K562 (cell line): ENCODE results near the gene ATP6V0E1. TPM values are rescaled to one million over a fixed set of nuclear protein-coding genes. Genes with fewer than 3 reads are reported as not detected.
A peak's percentile ranks its signal among the peaks of the same experiment; 100 is the strongest.

Experiments used
- BRD4 ChIP-seq: fragments of 200-600 bp; sonication (generic); IDR thresholded peaks from 2 replicates; pipeline ENCODE4 v1.6.1; 2017; ENCODE audit warnings: inconsistent platforms
- CHCHD3 ChIP-seq: fragments of 250-450 bp; sonication (Bioruptor Pico); IDR thresholded peaks from 2 replicates; pipeline ENCODE4 v2.1.2; 2022; ENCODE audit warnings: mild to moderate bottlenecking
- CTCF ChIP-seq, 3 experiments: IDR thresholded peaks in 2 of 3; conservative IDR thresholded peaks in 1 of 3; 2 replicates each; pipeline ENCODE4 v1.5.1; 2011 to 2012; ENCODE audit warnings: low read length in 3 of 3, mild to moderate bottlenecking in 3 of 3, control low read depth in 2 of 3, improper control_type of control experiment in 1 of 3, inconsistent platforms in 1 of 3, low read depth in 1 of 3, mixed read lengths in 1 of 3, moderate library complexity in 1 of 3; ENCODE audit not compliant: insufficient read depth in 2 of 3
- CTCFL ChIP-seq: IDR thresholded peaks from 2 replicates; pipeline ENCODE4 v1.6.1; 2011; ENCODE audit warnings: borderline replicate concordance, low read depth, mild to moderate bottlenecking, moderate library complexity, low read length; ENCODE audit not compliant: insufficient read depth, poor library complexity, severe bottlenecking
- CUX1 ChIP-seq: fragments of 200-800 bp; sonication (Bioruptor generic); IDR thresholded peaks from 2 replicates; pipeline ENCODE4 v1.6.1; 2016; ENCODE audit warnings: missing genetic modification characterization, missing compliant biosample characterization
- KDM2B ChIP-seq: fragments of 250-450 bp; sonication (Bioruptor Pico); IDR thresholded peaks from 2 replicates; pipeline ENCODE4 v1.8.0; 2021; ENCODE audit warnings: mild to moderate bottlenecking, moderate library complexity
- NFIX ChIP-seq: fragments of 250-450 bp; sonication (Bioruptor Pico); IDR thresholded peaks from 2 replicates; pipeline ENCODE4 v1.4.0; 2020; ENCODE audit warnings: low read depth, mild to moderate bottlenecking, moderate library complexity
- NR4A1 ChIP-seq, 2 experiments: fragments of 250-450 bp in 1 of 2; fragments of 450-650 bp in 1 of 2; sonication (Bioruptor Pico) in 1 of 2; IDR thresholded peaks; 2 replicates each; pipeline versions ENCODE4 v1.4.0 to v1.6.1; 2016 to 2020; ENCODE audit warnings: mild to moderate bottlenecking in 2 of 2, missing compliant biosample characterization in 1 of 2, missing genetic modification characterization in 1 of 2, moderate library complexity in 1 of 2
- POLR2AphosphoS2 ChIP-seq: IDR thresholded peaks from 2 replicates; pipeline ENCODE4 v1.6.1; 2012; ENCODE audit warnings: low read length, improper control_type of control experiment
- POLR2B ChIP-seq: fragments of 450-650 bp; IDR thresholded peaks from 2 replicates; pipeline ENCODE4 v1.6.1; 2018; ENCODE audit warnings: low read depth; ENCODE audit not compliant: partially characterized antibody
- PRPF4 ChIP-seq: fragments of 200-400 bp; formaldehyde crosslinking; IDR thresholded peaks from one replicate; pipeline ENCODE4 v1.6.1; 2017; ENCODE audit warnings: low read length, low read depth, mild to moderate bottlenecking; ENCODE audit not compliant: insufficient read depth, poor library complexity, severe bottlenecking
- U2AF1 ChIP-seq: fragments of 200-400 bp; formaldehyde crosslinking; optimal IDR thresholded peaks from 2 replicates; pipeline ENCODE3; 2017; ENCODE audit warnings: mild to moderate bottlenecking, low read depth, low read length, moderate library complexity
- YY1 ChIP-seq, 3 experiments: IDR thresholded peaks; 2 replicates each; pipeline ENCODE4 v1.6.1; 2011; ENCODE audit warnings: low read length in 2 of 3, mild to moderate bottlenecking in 2 of 3, moderate library complexity in 2 of 3, borderline replicate concordance in 1 of 3, control low read depth in 1 of 3, low read depth in 1 of 3; ENCODE audit not compliant: insufficient read depth in 3 of 3, insufficient replicate concordance in 2 of 3, control insufficient read depth in 1 of 3, insufficient read length in 1 of 3; ENCODE audit errors: extremely low read depth in 1 of 3
- ZFPM2 ChIP-seq: fragments of 250-450 bp; sonication (Bioruptor Pico); IDR thresholded peaks from 2 replicates; pipeline ENCODE4 v1.5.1; 2022; ENCODE audit warnings: mild to moderate bottlenecking
- ZNF165 ChIP-seq: fragments of 250-450 bp; sonication (Bioruptor Pico); IDR thresholded peaks from 2 replicates; pipeline ENCODE4 v1.4.0; 2020; ENCODE audit warnings: borderline replicate concordance
- ZNF589 ChIP-seq: fragments of 200-800 bp; sonication (Bioruptor generic); IDR thresholded peaks from 2 replicates; pipeline ENCODE4 v1.6.1; 2016; ENCODE audit warnings: low read depth, missing genetic modification characterization, missing compliant biosample characterization
- ZNF644 ChIP-seq: fragments of 200-800 bp; sonication (Bioruptor generic); IDR thresholded peaks from 2 replicates; pipeline ENCODE4 v1.6.1; 2016; ENCODE audit warnings: low read depth, missing genetic modification characterization, missing compliant biosample characterization
- polyA plus RNA-seq, 8 experiments: library from polyadenylated mRNA; depleted of rRNA in 4 of 8; stranded (reverse) in 5 of 8; unstranded in 3 of 8; fragments of >200 nt; fragmentation: Nextera tagmentation in 2 of 8; fragmentation: Illumina TruSeq in 1 of 8; extraction: Ambion mirVana in 2 of 8; extraction: Trizol in 1 of 8; gene quantifications; 2 replicates each; pipeline versions ENCODE4 v1.2.1 to v1.2.3, GENCODE V29; 2011 to 2014; ENCODE audit warnings: inconsistent platforms in 1 of 8, missing spikeins in 1 of 8
- total RNA-seq, 7 experiments: library from RNA; depleted of rRNA in 6 of 7; stranded (reverse); fragments of >200 nt in 6 of 7; fragmentation: Illumina TruSeq in 2 of 7; extraction: Trizol in 2 of 7; gene quantifications; 2 replicates each; pipeline versions ENCODE4 v1.2.1 to v1.2.3, GENCODE V29; 2011 to 2021; ENCODE audit warnings: low replicate concordance in 1 of 7

Gene ATP6V0E1
- total and polyA plus RNA-seq, 9 of the 15 experiments (the other 6 are each of a cell fraction or from before 2014, with no cell fraction given) = 63.8 to 395 (median 112) TPM

GRCh38 chr5:173055983-173056782 lies 72.6 kb downstream of the ATP6V0E1 start, which contains the start of gene CREBRF (continued):
- TF ChIP-seq CTCFL (no peak), U2AF1 (no peak), NR4A1 (CRISPR knock-in tag; IDR thresholded peaks at IDR 0.05) (no peak), NR4A1 (tag; IDR thresholded peaks at IDR 0.05) (no peak), ZNF644 (tag) (no peak), ZNF165 (CRISPR knock-in tag) (no peak), POLR2B (peak; percentile 52), YY1 (IDR thresholded peaks at IDR 0.05; ENCODE audit: borderline replicate concordance in 1 of 3, control insufficient read depth in 1 of 3, extremely low read depth in 1 of 3, insufficient read depth in 3 of 3, insufficient read length in 1 of 3, insufficient replicate concordance in 2 of 3, low read depth in 1 of 3, low read length in 2 of 3) (peak in 1 of 3 experiments; percentile 33), PRPF4 (no peak), CUX1 (CRISPR knock-in tag) (no peak), POLR2AphosphoS2 (no peak), CHCHD3 (CRISPR knock-in tag) (no peak), NFIX (CRISPR knock-in tag) (no peak), ZNF589 (CRISPR knock-in tag) (no peak), BRD4 (no peak), CTCF (IDR thresholded peaks at IDR 0.05 in 2 of 3, conservative IDR thresholded peaks at IDR 0.05 in 1 of 3; ENCODE audit: insufficient read depth in 2 of 3, low read depth in 1 of 3, low read length in 3 of 3) (no peak), ZFPM2 (CRISPR knock-in tag) (no peak), KDM2B (CRISPR knock-in tag) (no peak)
